ENCODE measurements around the gene CTNNA3. TPM values are rescaled to one million over a fixed set of nuclear protein-coding genes. Genes with fewer than 3 reads are reported as not detected.

Gene CTNNA3
- total RNA-seq, 1 donor from 2014 or later = 159 TPM

DNA sequence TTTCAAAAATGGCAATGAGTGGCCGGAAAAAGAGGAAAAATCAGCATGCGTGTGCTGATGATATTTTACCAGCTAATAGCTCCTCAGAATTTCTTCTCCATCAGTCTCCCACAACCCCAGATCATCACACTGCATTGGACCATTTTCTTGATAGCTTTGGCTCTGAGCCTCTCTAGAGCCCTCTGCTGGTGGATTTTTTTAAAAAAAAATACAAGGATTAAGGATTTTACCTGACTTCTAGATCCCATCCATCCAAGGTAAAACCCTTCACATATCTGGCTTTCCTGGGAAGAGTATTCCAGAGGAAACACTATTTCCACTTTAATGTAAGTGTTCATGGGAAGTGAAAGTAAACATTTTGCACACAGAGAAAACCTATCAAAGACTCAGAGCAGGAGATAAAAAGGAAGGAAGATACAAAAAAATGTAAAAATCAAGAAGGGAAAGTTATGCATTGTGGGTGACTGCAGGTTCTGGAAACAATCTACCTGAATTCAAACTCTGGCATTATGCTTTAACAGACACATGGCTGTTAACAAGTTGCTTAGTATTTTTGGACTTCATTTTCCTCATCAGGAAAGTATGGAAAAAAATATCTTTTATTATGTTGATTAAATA is 389.3 kb downstream of the CTNNA3 start:
- Histone ChIP-seq H3K36me3 (no peaks in the 10 kb centered on the region), H3K4me1 (no peaks in the 10 kb centered on the region), H3K27me3 (ENCODE audit: low read depth) (no peaks in the 10 kb centered on the region), H3K27ac (replicated peaks) (no peak overlapping the region), H3K4me3 (no peak overlapping the region), H3K9me3 (replicated peaks) (no peaks in the 10 kb centered on the region)
- peak; percentile 53 for TF ChIP-seq CTCF (IDR thresholded peaks at IDR 0.05; ENCODE audit: borderline replicate concordance)
- no peak for DNase-seq
- intact Hi-C loops (cut with micrococcal nuclease) = no loop called here

- Histone ChIP-seq H3K4me1 (peaks cover 2% of the 10 kb centered on the region), H3K9me3 (replicated peaks) (no peaks in the 10 kb centered on the region), H3K36me3 (no peaks in the 10 kb centered on the region), H3K27me3 (ENCODE audit: low read depth) (no peaks in the 10 kb centered on the region), H3K4me3 (no peak overlapping the region), H3K27ac (replicated peaks) (no peak overlapping the region)
- TF ChIP-seq CTCF (IDR thresholded peaks at IDR 0.05; ENCODE audit: borderline replicate concordance) = no peak
- intact Hi-C loops (cut with micrococcal nuclease) = no loop called here
- no peak for DNase-seq
Observed at GRCh38 chr10:67302701-67303100, 393.3 kb downstream of the CTNNA3 start.

DNA sequence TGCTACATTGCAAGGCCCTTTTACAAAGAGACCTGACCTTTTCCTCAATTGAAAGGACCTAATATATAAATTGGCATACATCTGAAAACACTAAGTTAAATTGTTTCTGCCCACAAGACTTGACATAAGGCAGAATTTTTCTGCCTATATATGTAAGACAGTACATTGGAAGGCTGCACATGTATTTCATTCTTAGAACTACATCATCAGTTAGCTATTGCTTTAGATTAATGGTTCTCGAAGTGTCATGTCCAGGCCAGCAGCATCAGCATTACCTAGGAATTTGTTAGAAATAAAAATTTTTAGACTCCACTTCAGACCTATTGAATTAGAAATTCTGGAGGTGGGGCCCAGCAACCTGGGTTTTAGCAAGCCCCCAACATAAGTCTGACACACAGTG is 396.2 kb downstream of the CTNNA3 start:
- H3K27ac ChIP-seq (replicated peaks) = no peak overlapping the region
- no peaks in the 10 kb centered on the region for H3K9me3 ChIP-seq (replicated peaks)
- no peaks in the 10 kb centered on the region for H3K36me3 ChIP-seq
- DNase-seq = no peak
- intact Hi-C loops (cut with micrococcal nuclease) = no loop called here
- H3K27me3 ChIP-seq (ENCODE audit: low read depth) = no peaks in the 10 kb centered on the region
- H3K4me3 ChIP-seq = no peak overlapping the region
- peaks cover 5% of the 10 kb centered on the region for H3K4me1 ChIP-seq
- no peak for TF ChIP-seq CTCF (IDR thresholded peaks at IDR 0.05; ENCODE audit: borderline replicate concordance)

GRCh38 chr10:67297637-67298181 is 398.3 kb downstream of the CTNNA3 start:
- Histone ChIP-seq H3K4me3 (no peak overlapping the region), H3K4me1 (peaks cover 5% of the 10 kb centered on the region), H3K27ac (replicated peaks) (no peak overlapping the region), H3K9me3 (replicated peaks) (no peaks in the 10 kb centered on the region), H3K27me3 (ENCODE audit: low read depth) (no peaks in the 10 kb centered on the region), H3K36me3 (no peaks in the 10 kb centered on the region)
- DNase-seq = no peak
- intact Hi-C loops (cut with micrococcal nuclease) = no loop called here
- no peak for TF ChIP-seq CTCF (IDR thresholded peaks at IDR 0.05; ENCODE audit: borderline replicate concordance)

GRCh38 chr10:67296926-67297325 is 399.1 kb downstream of the CTNNA3 start:
- Histone ChIP-seq H3K36me3 (no peaks in the 10 kb centered on the region), H3K4me1 (peaks cover 5% of the 10 kb centered on the region), H3K27ac (replicated peaks) (no peak overlapping the region), H3K27me3 (ENCODE audit: low read depth) (no peaks in the 10 kb centered on the region), H3K9me3 (replicated peaks) (no peaks in the 10 kb centered on the region), H3K4me3 (no peak overlapping the region)
- no peak for DNase-seq
- intact Hi-C loops (cut with micrococcal nuclease) = no loop called here
- no peak for TF ChIP-seq CTCF (IDR thresholded peaks at IDR 0.05; ENCODE audit: borderline replicate concordance)
